GM21360 (cell line): ENCODE data around the gene ACVRL1.

Experiments
- ATAC-seq: cut with Tn5 transposase; IDR thresholded peaks from one replicate; pipeline ENCODE4 v1.9.1; 2021; ENCODE audit warnings: mild to moderate bottlenecking, moderate library complexity; ENCODE audit not compliant: unreplicated experiment

ACVRL1 gene

GRCh38 chr12:51907083-51907855, at the start of gene ACVRL1:
Gene ACVRL1, plus strand, starts transcription at chr12:51907504. Its CDS starts 4,971 bp downstream, at chr12:51912475.
- ATAC-seq = no peak

GRCh38 chr12:51860986-51861385, 46.3 kb upstream of the ACVRL1 start:
- ATAC-seq = no peak

- no peak for ATAC-seq
These were observed 44.4 kb upstream of the ACVRL1 start for GRCh38 chr12:51862947-51863346.

- ATAC-seq = no peak
These were observed 43.9 kb upstream of the ACVRL1 start for GRCh38 chr12:51863363-51863932.

GRCh38 chr12:51863933-51864832, 43.1 kb upstream of the ACVRL1 start:
- ATAC-seq = no peak

- no peak for ATAC-seq
These were observed 42.3 kb upstream of the ACVRL1 start for GRCh38 chr12:51864833-51865670.

- ATAC-seq = no peak
These were observed 41.5 kb upstream of the ACVRL1 start for GRCh38 chr12:51865757-51866270.

GRCh38 chr12:51866324-51866723, 41.0 kb upstream of the ACVRL1 start:
- no peak for ATAC-seq

- no peak for ATAC-seq
These were observed 40.5 kb upstream of the ACVRL1 start for GRCh38 chr12:51866762-51867161.

GRCh38 chr12:51867371-51867770, 39.9 kb upstream of the ACVRL1 start:
- no peak for ATAC-seq

- ATAC-seq = no peak
These were observed 39.4 kb upstream of the ACVRL1 start for GRCh38 chr12:51867796-51868428.

- no peak for ATAC-seq
These were observed 38.3 kb upstream of the ACVRL1 start for GRCh38 chr12:51868821-51869495.

GRCh38 chr12:51869496-51869865, 37.8 kb upstream of the ACVRL1 start:
- no peak for ATAC-seq

GRCh38 chr12:51869931-51870330, 37.4 kb upstream of the ACVRL1 start:
- ATAC-seq = no peak

- no peak for ATAC-seq
These were observed 36.8 kb upstream of the ACVRL1 start for GRCh38 chr12:51870504-51870903.

GRCh38 chr12:51871126-51871525, 36.2 kb upstream of the ACVRL1 start:
- ATAC-seq = no peak

- no peak for ATAC-seq
These were observed 35.2 kb upstream of the ACVRL1 start for GRCh38 chr12:51871918-51872688.

GRCh38 chr12:51872689-51872981, 34.7 kb upstream of the ACVRL1 start:
- no peak for ATAC-seq
